ENCODE data around the gene PPP1R12B.

Gene PPP1R12B, protein sequence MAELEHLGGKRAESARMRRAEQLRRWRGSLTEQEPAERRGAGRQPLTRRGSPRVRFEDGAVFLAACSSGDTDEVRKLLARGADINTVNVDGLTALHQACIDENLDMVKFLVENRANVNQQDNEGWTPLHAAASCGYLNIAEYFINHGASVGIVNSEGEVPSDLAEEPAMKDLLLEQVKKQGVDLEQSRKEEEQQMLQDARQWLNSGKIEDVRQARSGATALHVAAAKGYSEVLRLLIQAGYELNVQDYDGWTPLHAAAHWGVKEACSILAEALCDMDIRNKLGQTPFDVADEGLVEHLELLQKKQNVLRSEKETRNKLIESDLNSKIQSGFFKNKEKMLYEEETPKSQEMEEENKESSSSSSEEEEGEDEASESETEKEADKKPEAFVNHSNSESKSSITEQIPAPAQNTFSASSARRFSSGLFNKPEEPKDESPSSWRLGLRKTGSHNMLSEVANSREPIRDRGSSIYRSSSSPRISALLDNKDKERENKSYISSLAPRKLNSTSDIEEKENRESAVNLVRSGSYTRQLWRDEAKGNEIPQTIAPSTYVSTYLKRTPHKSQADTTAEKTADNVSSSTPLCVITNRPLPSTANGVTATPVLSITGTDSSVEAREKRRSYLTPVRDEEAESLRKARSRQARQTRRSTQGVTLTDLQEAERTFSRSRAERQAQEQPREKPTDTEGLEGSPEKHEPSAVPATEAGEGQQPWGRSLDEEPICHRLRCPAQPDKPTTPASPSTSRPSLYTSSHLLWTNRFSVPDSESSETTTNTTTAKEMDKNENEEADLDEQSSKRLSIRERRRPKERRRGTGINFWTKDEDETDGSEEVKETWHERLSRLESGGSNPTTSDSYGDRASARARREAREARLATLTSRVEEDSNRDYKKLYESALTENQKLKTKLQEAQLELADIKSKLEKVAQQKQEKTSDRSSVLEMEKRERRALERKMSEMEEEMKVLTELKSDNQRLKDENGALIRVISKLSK
- total RNA-seq = 28.5 to 38.2 reads per million in 2 donors

DNA sequence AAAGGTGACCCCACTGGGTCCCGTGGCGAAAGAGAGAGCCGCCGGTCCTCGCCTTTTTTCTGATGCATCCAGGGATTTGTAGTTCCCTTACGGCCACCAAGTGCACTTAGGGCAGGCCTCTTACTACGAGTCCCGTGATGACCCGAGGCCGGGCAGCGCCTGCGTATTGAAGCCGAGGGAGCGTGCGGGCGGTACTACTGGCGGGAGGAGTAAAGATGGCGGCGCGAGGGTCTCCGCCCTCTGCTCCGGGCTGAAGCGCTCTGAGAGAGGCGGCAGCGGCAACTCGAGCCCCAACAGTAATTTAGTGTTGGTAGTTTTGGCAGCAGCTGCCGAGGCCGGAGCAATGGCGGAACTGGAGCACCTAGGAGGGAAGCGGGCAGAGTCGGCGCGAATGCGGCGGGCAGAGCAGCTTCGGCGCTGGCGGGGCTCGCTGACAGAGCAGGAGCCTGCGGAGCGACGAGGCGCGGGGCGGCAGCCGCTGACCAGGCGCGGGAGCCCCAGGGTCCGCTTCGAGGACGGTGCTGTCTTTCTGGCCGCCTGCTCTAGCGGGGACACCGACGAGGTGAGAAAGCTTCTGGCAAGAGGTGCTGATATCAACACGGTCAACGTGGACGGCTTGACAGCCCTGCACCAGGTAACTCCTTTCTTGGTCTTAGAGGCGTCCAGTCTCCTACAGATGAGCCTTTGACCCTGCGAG lies at the start of gene PPP1R12B:
Gene PPP1R12B, plus strand, starts transcription at position 191 of the 697 bp plus-strand sequence. Its CDS starts 153 bp downstream, at position 344.
- DNase-seq = peak; percentile 91

DNA sequence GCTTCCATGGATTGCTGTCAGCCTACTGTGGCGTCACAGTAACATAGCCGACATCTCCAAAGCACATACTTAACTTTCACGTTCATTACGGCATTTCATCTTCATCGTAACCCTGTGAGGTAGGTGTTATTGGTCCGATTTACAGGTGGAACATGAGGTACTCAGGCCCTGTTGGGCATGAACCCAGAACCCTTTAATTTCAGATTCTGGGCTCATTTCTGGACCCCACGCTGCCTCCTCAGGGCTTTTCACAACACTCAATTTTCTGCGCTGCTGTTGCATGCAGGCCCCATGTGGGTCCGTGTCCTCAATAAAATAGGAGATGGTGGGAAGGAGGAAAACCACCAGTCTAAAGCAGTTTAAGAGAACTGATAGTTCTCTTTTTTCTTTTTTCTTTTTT lies 46.3 kb upstream of the PPP1R12B start:
- DNase-seq = no peak

DNA sequence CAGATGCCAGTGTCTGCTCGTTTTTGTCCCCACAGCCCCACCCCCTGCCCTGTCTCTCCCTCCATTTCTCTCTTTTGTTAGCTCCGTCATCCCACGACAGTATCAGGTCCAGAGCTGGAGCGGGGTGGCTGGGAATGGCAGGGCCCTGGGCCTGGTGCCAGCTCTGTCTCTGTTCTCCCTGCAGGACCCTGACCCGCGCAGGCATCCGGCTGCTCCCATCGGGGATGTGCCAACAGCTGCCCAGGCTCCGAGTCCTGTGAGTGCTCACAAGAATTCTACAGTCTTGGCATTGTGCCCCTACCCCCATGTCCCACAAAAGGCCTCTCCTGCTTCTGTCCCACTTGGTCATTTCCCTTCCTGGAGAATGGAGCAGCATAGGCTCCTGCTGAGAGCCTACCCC lies 44.1 kb upstream of the PPP1R12B start:
- DNase-seq = no peak

DNA sequence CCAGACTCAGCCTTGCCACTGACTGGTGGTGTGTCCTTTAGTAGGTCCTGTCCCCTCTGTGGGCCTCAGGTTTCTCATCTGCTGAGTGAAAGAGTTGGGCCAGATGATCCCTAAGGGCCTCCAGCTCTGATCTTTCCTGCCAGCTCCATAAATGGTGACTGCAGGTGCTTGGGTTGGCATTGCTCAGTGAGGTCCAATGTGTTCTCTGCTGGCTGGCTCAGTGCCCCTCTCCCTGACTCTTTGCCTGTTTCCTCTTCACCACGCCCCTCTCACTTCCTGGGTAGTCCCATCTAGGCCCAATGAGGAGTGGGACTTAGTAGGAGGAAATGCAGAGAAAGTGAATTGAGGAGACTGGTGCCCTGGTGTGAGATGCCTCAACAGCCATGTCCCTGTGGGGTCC lies 43.3 kb upstream of the PPP1R12B start:
- DNase-seq = no peak

DNA sequence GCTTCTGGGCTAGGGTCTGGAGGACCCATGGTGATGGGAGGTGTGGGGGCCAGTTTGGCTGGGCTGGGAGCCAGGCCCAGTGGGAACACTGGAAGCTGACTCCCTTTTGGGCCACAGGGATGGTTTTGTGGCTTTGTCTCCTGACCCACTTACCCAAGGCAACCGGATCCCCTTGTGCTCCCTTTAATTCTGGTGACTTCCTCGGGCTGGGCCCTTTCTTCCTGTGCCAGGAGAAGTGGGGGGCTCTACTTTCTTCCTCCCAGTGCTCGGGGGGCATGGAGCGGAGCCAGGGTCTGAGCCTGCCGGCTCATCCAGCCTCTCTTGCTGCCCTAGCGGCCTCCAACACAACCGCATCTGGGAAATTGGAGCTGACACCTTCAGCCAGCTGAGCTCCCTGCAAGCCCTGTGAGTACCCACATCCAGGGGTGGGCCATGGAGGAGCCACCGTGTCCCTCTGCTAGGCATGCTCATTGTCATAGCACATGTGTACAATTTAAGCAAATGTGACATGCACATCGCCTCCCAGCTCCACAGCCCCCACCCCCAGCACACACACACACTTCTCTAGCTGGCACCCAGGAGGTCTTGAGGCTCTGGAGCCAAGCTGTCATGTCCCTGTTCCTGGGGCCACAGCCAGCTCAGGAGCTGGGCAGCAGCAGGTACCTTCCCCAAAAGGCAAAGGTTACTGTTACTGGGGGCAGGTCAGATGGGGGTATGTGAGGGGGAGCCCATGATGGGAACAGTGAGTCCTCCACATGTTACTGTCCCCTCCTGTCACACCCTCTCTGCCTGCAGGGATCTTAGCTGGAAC lies 41.8 kb upstream of the PPP1R12B start:
- no peak for DNase-seq

DNA sequence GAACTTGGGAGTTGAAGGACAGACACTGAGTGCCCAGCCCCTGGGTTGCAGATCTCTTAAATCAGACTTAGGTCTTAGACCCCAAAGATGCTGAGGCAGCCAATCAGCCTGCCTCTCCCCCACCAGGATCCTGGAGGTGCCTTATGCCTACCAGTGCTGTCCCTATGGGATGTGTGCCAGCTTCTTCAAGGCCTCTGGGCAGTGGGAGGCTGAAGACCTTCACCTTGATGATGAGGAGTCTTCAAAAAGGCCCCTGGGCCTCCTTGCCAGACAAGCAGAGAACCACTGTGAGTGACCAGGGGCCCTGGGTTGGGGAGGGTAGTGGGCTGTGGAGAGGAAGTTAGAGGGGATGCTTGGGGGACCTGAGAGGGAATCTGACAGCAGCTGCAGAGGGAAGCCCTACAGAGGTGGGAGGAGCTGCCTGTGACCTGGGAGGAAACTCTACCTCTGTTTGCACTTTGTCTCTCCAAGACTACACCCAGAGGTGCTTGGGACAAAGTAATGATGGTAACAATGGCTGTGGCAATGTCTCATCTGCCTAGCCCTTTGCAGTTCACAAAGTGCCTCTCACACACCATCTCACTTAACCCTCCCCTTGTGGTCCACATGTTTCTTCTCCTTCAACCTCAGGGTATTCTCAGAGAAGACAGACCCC lies 38.3 kb upstream of the PPP1R12B start:
- no peak for DNase-seq

DNA sequence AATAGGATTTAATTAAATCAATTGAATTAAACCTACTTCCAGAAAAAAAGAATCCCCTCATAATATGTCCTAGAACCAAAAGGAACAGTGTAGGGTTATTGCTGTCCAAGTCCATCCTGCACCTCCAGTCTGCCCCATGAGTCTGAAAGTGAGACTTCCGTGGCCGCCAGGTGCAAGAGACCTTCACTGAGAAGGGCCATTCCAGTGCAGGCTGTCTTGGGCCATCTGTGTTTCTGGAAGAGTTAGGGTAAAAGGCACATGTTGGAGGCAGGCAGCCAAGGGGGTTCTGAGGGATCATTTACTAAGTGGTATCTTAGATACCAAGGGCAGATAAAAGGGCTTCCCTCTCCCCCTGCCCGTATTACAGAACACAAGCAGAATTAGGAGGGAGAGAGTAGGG lies 37.8 kb upstream of the PPP1R12B start:
- DNase-seq = no peak

DNA sequence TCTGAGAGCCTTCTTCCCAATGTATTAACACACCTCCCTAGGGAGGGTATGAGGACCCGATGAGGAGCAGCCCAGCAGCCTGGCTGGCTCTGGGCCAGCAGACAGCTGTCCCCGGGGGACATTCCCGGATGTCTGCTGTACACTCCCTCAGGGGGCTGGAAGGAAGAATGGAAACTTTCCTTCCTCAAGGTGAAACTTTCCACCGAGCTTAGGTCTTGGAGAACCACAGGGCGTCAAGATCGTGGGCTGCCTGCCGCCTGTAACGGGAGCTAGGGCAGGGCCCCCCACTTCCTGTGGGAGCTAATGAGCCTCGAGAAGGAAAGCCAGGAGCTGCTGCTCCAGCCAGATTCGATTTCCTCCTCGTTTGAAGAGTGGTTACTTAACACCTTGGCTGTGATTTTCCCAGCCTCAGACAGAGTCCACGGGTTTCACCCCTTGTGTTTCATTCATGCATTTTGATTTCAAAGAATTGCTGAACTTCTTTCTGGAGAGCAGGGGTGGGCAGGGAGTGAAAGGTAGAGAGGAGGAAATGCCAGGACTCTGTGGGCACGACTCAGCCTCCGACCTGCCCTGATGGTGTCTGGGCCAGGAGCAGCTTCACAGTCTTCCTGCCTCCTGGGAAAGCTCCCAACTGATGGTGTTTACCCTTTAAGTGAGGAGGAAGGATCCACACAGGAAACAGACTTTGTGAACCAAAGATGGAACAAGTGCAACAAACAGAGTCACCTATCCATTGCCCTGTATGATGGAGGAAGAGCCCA lies 36.4 kb upstream of the PPP1R12B start:
- DNase-seq = no peak

DNA sequence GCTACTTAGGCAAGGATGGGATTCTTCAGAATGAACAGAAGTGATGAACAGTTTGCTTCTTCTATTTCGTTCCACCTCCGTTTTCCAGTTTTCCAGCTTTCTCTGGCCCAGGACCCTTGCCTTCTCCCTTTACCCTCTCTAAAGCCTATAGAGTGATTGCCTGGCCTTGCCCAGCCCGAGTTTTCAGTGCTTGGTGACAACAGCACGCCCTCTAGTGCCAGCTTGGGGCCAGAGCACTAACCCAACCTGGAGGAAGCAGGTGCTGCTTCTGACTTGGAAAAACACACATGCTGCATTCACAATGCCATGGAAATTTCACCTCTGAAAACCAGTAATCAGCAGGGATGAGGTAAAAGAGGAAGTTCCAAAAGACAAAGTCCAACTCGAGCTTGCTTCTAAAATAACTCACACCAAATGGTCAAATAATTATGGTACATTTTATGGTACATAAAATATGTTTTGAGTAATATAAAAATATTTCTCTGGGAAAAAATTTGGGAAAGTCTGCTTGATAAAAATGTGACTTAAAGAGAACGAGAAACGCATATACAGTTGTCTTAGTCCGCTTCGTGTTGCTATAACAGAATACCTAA lies 32.8 kb upstream of the PPP1R12B start:
- DNase-seq = peak; percentile 66

DNA sequence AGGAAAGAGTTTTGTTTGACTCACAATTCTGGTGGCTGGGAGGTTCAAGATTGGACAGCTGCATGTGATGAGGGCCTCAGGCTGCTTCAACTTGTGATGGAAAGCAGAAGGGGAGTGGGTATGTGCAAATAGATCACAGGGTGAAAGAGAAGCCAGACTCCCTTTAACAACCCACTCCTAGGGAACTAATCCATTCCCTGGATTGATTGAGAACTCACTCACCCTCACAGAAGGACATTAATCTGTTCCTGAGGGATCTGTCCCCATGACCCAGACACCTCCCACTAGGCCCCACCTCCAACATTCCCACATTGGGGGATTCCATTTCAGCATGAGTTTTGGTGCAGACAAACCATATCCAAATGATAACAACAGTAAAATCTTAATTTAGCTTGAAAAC lies 32.3 kb upstream of the PPP1R12B start:
- no peak for DNase-seq

DNA sequence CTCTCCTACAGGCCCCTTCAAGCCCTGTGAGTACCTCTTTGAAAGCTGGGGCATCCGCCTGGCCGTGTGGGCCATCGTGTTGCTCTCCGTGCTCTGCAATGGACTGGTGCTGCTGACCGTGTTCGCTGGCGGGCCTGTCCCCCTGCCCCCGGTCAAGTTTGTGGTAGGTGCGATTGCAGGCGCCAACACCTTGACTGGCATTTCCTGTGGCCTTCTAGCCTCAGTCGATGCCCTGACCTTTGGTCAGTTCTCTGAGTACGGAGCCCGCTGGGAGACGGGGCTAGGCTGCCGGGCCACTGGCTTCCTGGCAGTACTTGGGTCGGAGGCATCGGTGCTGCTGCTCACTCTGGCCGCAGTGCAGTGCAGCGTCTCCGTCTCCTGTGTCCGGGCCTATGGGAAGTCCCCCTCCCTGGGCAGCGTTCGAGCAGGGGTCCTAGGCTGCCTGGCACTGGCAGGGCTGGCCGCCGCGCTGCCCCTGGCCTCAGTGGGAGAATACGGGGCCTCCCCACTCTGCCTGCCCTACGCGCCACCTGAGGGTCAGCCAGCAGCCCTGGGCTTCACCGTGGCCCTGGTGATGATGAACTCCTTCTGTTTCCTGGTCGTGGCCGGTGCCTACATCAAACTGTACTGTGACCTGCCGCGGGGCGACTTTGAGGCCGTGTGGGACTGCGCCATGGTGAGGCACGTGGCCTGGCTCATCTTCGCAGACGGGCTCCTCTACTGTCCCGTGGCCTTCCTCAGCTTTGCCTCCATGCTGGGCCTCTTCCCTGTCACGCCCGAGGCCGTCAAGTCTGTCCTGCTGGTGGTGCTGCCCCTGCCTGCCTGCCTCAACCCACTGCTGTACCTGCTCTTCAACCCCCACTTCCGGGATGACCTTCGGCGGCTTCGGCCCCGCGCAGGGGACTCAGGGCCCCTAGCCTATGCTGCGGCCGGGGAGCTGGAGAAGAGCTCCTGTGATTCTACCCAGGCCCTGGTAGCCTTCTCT lies 30.3 kb upstream of the PPP1R12B start:
- no peak for DNase-seq

DNA sequence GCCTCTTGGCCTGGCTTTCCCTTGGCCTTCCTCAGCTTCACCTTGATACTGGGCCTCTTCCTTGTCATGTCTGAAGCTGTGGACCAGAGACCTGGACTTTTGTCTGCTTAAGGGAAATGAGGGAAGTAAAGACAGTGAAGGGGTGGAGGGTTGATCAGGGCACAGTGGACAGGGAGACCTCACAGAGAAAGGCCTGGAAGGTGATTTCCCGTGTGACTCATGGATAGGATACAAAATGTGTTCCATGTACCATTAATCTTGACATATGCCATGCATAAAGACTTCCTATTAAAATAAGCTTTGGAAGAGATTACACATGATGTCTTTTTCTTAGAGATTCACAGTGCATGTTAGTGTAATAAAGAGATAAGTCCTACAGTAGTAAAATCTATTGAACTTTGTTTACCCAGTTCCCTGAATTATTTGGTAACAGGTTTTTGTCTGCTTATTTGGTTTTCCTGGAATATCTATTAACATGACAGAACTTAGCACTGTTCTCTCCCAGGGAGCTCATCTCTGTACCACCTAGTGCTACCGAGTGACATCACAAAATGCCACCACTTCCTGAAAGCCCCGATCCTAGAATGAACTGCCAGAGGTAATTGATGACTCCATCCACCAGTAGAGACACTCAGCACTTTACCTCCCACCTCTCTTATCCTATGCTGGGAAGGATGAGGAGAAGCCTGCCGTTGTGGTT lies 29.0 kb upstream of the PPP1R12B start:
- no peak for DNase-seq

DNA sequence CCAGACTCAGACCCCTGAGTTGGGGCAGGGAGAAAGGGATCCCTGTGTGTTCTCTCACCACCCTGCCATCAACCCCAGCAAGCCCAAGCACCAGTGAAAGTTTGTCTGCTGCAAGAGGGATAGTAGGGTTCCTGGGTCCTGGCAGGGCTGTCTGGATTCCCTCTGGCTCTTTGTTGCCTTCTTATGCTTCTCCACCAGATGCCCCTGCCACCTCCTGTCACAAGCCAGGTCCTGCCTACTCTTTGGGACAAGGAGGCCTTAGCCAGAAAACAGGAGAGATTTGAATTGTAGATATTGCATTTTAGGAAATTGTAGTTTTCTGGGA lies 28.5 kb upstream of the PPP1R12B start:
- no peak for DNase-seq

DNA sequence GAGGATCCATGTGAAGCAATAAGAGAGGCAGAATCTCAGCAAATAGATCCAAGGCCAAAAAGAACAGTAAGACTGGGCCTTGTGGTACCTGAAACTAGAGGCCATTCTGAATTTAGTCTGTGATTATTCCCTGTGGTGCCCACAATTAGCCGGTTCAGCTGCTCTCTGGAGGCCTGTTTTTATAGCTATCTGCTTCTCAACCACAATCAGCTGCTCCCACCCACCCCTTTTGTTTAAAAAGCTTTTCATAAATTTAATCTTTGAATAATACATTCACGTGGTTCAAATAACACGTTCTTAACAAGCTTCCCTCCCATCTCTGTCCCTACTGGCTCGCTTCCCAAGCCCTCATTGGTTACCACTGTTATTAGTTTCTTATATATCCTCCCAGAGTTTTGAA lies 24.8 kb upstream of the PPP1R12B start:
- DNase-seq = no peak

DNA sequence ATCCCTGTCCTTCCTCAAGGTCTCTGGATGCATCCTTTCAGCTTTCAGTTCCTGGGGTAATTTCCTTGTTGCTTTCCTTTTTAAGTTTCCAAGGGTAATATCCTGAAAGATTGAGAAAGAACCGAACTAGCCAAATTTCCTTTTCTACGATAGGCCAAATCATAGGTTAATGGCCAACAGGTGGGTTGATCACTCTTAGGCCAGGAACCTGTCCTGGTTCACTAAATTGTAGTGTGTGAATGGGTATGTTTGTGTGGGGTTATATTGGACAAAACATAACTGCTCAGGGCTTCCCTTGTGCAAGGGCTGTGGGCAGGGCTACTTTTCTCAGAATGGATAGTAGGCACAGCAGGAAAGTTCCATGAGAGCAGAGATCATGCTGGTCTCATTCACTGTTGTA lies 23.9 kb upstream of the PPP1R12B start:
- DNase-seq = no peak

DNA sequence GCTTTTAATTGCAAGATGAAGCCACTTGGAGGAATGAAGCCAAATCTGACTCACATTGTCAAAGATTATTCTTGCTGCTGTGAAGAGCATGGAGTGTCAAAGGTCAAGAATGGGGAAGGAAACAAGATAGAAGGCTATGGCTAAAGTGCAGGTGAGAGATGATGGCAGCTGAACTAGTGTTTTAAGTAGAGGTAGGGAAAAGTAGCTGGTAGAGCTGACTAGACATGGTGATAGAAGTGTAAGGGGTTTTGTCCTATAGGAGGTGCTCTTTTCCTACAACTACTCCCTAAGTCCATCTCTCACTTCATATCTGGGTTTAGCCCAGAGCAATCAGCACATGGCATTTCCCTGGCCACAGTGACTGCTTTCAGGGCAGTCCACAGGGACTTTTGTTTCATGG lies 18.6 kb upstream of the PPP1R12B start:
- DNase-seq = no peak

DNA sequence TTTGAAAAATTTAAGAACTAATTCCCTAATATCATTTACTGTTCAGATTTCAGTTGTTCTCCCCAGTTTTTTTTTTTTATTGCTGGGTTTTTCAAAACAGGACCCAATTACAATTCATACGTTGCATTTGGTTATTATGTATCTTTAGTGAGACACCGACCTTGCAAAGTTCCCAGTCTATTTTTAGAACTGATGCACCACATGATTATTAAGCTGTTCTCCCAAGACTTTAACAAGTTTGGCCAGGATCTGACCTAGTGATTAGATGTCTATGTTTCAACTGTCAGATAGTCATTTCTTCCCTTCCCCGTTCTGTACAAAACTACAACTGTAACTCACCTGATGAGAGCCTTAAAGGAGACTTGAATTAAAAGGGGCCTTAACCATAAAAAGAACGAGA lies 14.6 kb upstream of the PPP1R12B start:
- no peak for DNase-seq

DNA sequence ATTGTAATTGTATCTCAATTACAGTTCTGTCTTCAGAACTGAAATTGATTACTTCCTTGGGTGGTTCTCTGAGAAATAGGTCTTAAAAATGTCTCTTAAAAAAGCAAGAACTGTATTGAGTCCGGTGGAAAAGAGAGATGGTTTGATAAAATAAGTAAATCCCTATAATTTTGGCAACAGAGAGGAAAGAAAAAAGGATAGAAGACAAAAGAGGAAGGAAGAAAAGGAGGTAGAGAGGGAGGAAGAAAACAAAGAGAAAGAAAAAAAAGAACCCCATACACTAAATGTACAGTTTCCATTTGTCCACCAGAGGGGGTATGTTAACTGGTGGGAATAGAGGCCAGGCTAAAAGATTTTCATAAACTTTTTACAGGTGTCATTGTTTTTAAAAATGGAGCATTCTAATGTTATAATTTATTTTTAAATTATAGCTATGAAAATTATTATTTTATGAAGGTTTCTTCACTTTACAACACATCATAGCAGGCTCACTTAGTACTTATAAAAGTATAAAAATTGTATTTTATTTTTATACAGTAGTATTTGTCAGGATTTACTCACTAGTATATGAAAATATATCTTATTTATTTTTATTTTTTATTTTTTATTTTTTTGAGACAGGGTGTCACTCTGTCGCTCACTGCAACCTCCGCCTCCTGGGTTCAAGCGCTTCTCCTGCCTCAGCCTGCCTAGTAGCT lies 4.7 kb upstream of the PPP1R12B start:
- no peak for DNase-seq

Data from T-helper 9 cell (primary cell).